Measurements from ENCODE around the gene ARHGEF16.

The ARHGEF16 gene

DNA sequence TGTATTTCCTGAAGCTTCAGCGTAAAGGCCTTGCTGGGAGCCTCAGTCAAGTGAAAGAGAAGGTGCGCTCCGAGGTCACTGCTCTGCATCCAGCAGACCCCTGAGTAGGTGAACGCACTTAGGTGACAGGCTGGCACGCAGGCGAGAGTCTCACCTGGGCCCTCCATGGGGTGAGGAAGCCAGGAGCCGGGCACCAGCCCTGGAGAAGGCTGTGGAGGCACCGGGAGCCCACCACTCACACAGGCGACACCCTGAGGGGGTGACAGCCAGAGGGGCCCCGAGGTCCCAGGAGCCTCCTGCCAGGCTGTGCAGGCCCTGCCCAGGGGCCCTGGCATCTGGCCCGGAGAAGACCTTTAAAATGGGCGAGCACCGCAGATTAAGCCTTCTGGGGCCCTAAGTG, 67.6 kb downstream of the ARHGEF16 start:
- Histone ChIP-seq H3K4me2 (ENCODE audit: low read length) (no peak overlapping the region), H3K27me3 (ENCODE audit: control insufficient read depth, insufficient read depth, low read length) (no peaks in the 10 kb centered on the region), H2AFZ (no peak overlapping the region), H3K79me2 (no peaks in the 10 kb centered on the region), H3K36me3 (ENCODE audit: control insufficient read depth, insufficient read depth, low read length) (no peaks in the 10 kb centered on the region), H3K4me3 (ENCODE audit: low read depth, low read length) (no peak overlapping the region), H3K9ac (no peak overlapping the region), H3K4me1 (no peaks in the 10 kb centered on the region), H3K9me3 (ENCODE audit: control insufficient read depth, low read length) (no peaks in the 10 kb centered on the region), H3K27ac (no peak overlapping the region)
- TF ChIP-seq, protein P1, sequence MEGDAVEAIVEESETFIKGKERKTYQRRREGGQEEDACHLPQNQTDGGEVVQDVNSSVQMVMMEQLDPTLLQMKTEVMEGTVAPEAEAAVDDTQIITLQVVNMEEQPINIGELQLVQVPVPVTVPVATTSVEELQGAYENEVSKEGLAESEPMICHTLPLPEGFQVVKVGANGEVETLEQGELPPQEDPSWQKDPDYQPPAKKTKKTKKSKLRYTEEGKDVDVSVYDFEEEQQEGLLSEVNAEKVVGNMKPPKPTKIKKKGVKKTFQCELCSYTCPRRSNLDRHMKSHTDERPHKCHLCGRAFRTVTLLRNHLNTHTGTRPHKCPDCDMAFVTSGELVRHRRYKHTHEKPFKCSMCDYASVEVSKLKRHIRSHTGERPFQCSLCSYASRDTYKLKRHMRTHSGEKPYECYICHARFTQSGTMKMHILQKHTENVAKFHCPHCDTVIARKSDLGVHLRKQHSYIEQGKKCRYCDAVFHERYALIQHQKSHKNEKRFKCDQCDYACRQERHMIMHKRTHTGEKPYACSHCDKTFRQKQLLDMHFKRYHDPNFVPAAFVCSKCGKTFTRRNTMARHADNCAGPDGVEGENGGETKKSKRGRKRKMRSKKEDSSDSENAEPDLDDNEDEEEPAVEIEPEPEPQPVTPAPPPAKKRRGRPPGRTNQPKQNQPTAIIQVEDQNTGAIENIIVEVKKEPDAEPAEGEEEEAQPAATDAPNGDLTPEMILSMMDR (IDR thresholded peaks at IDR 0.05) = no peak

DNA sequence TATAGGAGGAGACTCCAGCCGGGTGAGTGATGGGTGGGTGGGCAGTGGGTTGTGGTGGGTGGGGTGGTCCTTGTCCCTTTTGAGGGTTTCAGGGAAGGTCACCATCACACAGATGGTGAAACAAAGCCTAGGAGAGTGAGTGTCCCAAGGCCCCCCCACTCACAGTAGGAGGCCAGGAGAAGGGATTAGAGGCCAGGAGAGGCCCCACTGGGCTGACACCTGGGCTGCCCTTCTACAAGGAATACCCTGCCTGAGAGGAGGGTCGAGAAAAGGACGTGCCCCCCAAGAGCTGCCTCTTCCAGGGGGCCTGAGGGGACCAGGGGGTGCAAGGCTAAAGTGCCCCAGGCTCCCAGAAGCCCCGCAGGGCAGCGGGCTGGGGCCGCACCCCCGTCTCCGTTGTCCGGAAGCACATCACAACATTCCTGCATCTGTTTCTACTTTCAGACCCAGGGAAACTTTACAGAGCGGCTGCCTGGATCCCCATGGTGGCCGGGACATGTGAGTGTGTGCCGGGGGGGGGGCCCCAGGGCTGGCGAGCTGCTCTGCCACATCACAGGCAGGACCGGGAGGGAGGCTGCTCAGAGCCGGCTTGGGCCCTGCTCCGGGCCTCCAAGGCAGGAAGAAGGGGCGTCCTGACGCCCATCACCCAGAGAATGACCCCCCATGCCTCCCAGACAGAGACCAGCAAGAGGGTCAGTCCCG, 68.2 kb downstream of the ARHGEF16 start:
- Histone ChIP-seq H3K4me3 (ENCODE audit: low read depth, low read length) (no peak overlapping the region), H3K79me2 (no peaks in the 10 kb centered on the region), H3K27ac (no peak overlapping the region), H3K4me1 (no peaks in the 10 kb centered on the region), H3K36me3 (ENCODE audit: control insufficient read depth, insufficient read depth, low read length) (no peaks in the 10 kb centered on the region), H3K9ac (no peak overlapping the region), H3K4me2 (ENCODE audit: low read length) (no peak overlapping the region), H3K9me3 (ENCODE audit: control insufficient read depth, low read length) (no peaks in the 10 kb centered on the region), H3K27me3 (ENCODE audit: control insufficient read depth, insufficient read depth, low read length) (no peaks in the 10 kb centered on the region), H2AFZ (no peak overlapping the region)
- TF ChIP-seq, protein P1 (IDR thresholded peaks at IDR 0.05) = no peak

DNA sequence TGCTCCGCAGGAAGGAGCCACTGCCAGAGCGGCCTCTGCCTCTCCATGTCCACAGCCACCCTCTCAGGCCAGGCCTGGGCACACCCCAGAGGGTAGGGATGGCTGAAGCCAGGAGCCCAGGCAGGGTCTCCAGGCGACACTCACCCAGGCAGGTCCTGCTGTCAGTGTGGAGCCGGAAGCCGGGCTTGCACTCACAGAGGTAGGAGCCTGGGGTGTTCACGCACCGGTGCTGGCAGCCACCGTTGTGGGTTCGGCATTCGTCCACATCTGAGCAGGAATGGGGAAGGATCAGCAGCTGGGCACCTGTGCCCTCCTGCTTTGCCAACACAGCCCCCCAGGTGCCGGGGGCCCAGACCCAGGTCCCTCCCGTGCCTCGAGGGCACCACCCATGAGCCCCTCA, 69.5 kb downstream of the ARHGEF16 start:
- Histone ChIP-seq H3K4me3 (ENCODE audit: low read depth, low read length) (no peak overlapping the region), H3K4me1 (no peaks in the 10 kb centered on the region), H3K4me2 (ENCODE audit: low read length) (no peak overlapping the region), H2AFZ (no peak overlapping the region), H3K9me3 (ENCODE audit: control insufficient read depth, low read length) (no peaks in the 10 kb centered on the region), H3K9ac (no peak overlapping the region), H3K79me2 (no peaks in the 10 kb centered on the region), H3K36me3 (ENCODE audit: control insufficient read depth, insufficient read depth, low read length) (no peaks in the 10 kb centered on the region), H3K27ac (no peak overlapping the region), H3K27me3 (ENCODE audit: control insufficient read depth, insufficient read depth, low read length) (no peaks in the 10 kb centered on the region)
- TF ChIP-seq, protein P1 (IDR thresholded peaks at IDR 0.05) = no peak

DNA sequence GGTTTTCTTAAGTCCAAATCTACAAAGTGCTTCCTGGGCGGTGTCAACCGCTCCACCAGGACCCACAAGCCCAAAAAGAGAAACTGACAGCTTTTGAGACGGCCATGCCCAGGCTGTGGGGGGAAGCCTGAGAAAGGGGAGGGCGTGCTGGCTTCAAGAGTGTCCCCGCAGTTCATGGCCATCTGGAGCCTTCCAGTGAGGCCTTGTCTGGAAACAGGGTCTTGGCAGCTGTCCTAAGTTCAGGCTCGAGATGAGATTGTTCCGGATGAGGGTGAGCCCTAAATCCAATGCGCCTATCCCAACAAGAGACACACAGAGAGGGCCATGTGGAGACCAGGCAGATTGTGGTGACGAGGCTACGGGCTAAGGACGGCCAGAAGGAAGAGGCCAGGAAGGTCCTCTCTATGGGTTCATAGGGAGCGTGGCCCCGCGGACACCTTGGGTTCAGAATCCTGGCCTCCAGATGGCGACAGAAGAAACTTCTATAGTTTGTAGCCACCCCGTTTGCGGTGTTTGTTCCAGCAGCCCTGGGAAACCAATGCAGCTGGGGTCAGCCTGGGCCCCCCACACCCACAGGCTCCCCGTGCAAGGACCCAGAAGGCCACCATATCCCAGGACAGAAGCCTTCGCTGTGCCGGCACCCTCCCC, 70.2 kb downstream of the ARHGEF16 start:
- H3K9ac ChIP-seq = no peak overlapping the region
- TF ChIP-seq, protein P1 (IDR thresholded peaks at IDR 0.05) = no peak
- no peak overlapping the region for H3K4me3 ChIP-seq (ENCODE audit: low read depth, low read length)
- no peaks in the 10 kb centered on the region for H3K36me3 ChIP-seq (ENCODE audit: control insufficient read depth, insufficient read depth, low read length)
- no peak overlapping the region for H2AFZ ChIP-seq
- no peaks in the 10 kb centered on the region for H3K79me2 ChIP-seq
- H3K4me1 ChIP-seq = no peaks in the 10 kb centered on the region
- no peaks in the 10 kb centered on the region for H3K9me3 ChIP-seq (ENCODE audit: control insufficient read depth, low read length)
- no peak overlapping the region for H3K27ac ChIP-seq
- no peaks in the 10 kb centered on the region for H3K27me3 ChIP-seq (ENCODE audit: control insufficient read depth, insufficient read depth, low read length)
- H3K4me2 ChIP-seq (ENCODE audit: low read length) = no peak overlapping the region
